ENCODE data around the gene EOLA2.
"Not testable (repeated sequence)": the region's sequence is repeated elsewhere in the genome, so short reads cannot be mapped to it uniquely, and the experiment has no call there.

The EOLA2 gene

DNA sequence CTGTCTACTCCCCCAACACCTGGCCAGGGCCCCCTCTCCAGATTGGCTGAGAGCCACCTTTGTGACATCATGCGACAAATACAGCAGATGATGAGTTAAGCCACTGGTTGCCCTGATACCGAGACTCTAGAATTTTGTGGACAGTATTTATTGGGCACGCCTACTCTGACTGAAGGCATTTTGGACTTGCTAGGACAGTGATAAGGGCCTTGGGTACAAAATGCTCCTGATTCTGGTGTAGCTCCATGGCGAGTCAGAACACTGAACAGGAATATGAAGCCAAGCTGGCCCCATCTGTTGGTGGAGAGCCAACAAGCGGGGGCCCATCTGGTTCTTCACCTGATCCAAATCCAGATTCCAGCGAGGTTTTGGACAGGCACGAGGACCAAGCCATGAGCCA lies 8.9 kb downstream of the EOLA2 start, which contains the start of gene HSFX4:
HSFX4 (plus strand) TSS at position 174 of the 400 bp plus-strand sequence; CDS start at position 246, 72 bp downstream.
- not testable (repeated sequence) for H3K9ac ChIP-seq (ENCODE audit: low read length); H3K27me3 ChIP-seq (ENCODE audit: control insufficient read depth in 1 of 2, insufficient read depth in 1 of 2, low read length in 2 of 2); H4K8ac ChIP-seq (ENCODE audit: low read length); H3K14ac ChIP-seq (ENCODE audit: low read length in 2 of 2); H3K4ac ChIP-seq (ENCODE audit: low read depth in 1 of 2, low read length in 2 of 2); H2BK5ac ChIP-seq (ENCODE audit: low read depth, low read length, poor library complexity, severe bottlenecking); H2AK5ac ChIP-seq (ENCODE audit: low read length, severe bottlenecking); H2BK15ac ChIP-seq (ENCODE audit: low read depth, poor library complexity, severe bottlenecking); H3K79me1 ChIP-seq (replicated peaks; ENCODE audit: low read length, poor library complexity, severe bottlenecking); H2BK12ac ChIP-seq (ENCODE audit: low read length in 2 of 2); H3K4me2 ChIP-seq (ENCODE audit: low read length, poor library complexity, severe bottlenecking); H3K27ac ChIP-seq (ENCODE audit: low read length, poor library complexity, severe bottlenecking); H2AFZ ChIP-seq (ENCODE audit: low read depth, low read length); DNase-seq; H3K36me3 ChIP-seq (ENCODE audit: control insufficient read depth in 1 of 2, insufficient read depth in 2 of 2, low read depth in 1 of 2, low read length in 2 of 2); H3K18ac ChIP-seq (ENCODE audit: low read depth in 1 of 2, low read length in 2 of 2); H4K91ac ChIP-seq (ENCODE audit: low read length); H3K9me3 ChIP-seq (ENCODE audit: control insufficient read depth, low read length); H3K4me1 ChIP-seq (ENCODE audit: control insufficient read depth, insufficient read depth, low read depth, low read length); H3K4me3 ChIP-seq (ENCODE audit: insufficient read depth in 1 of 2, low read depth in 1 of 2, low read length in 2 of 2); H3K23ac ChIP-seq (ENCODE audit: low read length in 2 of 2); H2BK120ac ChIP-seq (ENCODE audit: low read depth, low read length)
- no CpG with 5 or more reads among the region's 7 CpGs for WGBS

GRCh38 chrX:149928635-149929034 lies 9.7 kb downstream of the EOLA2 start:
- not testable (repeated sequence) for H3K4me1 ChIP-seq (ENCODE audit: control insufficient read depth, insufficient read depth, low read depth, low read length); H3K27ac ChIP-seq (ENCODE audit: low read length, poor library complexity, severe bottlenecking); H4K91ac ChIP-seq (ENCODE audit: low read length); H2BK15ac ChIP-seq (ENCODE audit: low read depth, poor library complexity, severe bottlenecking); H2BK5ac ChIP-seq (ENCODE audit: low read depth, low read length, poor library complexity, severe bottlenecking); H3K14ac ChIP-seq (ENCODE audit: low read length in 2 of 2); H2AK5ac ChIP-seq (ENCODE audit: low read length, severe bottlenecking); H3K9me3 ChIP-seq (ENCODE audit: control insufficient read depth, low read length); H4K8ac ChIP-seq (ENCODE audit: low read length); H3K18ac ChIP-seq (ENCODE audit: low read depth in 1 of 2, low read length in 2 of 2); H3K79me1 ChIP-seq (replicated peaks; ENCODE audit: low read length, poor library complexity, severe bottlenecking); H2BK120ac ChIP-seq (ENCODE audit: low read depth, low read length); H3K4ac ChIP-seq (ENCODE audit: low read depth in 1 of 2, low read length in 2 of 2); H3K4me3 ChIP-seq (ENCODE audit: insufficient read depth in 1 of 2, low read depth in 1 of 2, low read length in 2 of 2); H3K27me3 ChIP-seq (ENCODE audit: control insufficient read depth in 1 of 2, insufficient read depth in 1 of 2, low read length in 2 of 2); H3K4me2 ChIP-seq (ENCODE audit: low read length, poor library complexity, severe bottlenecking); H3K9ac ChIP-seq (ENCODE audit: low read length); DNase-seq; H3K23ac ChIP-seq (ENCODE audit: low read length in 2 of 2); H2AFZ ChIP-seq (ENCODE audit: low read depth, low read length); H2BK12ac ChIP-seq (ENCODE audit: low read length in 2 of 2); H3K36me3 ChIP-seq (ENCODE audit: control insufficient read depth in 1 of 2, insufficient read depth in 2 of 2, low read depth in 1 of 2, low read length in 2 of 2)
- WGBS, result no CpG with 5 or more reads among the region's 1 CpG

GRCh38 chrX:149927964-149928258 lies 10.4 kb downstream of the EOLA2 start:
- H3K4me1 ChIP-seq (ENCODE audit: control insufficient read depth, insufficient read depth, low read depth, low read length); H3K27ac ChIP-seq (ENCODE audit: low read length, poor library complexity, severe bottlenecking); H2BK12ac ChIP-seq (ENCODE audit: low read length in 2 of 2); H4K91ac ChIP-seq (ENCODE audit: low read length); H3K36me3 ChIP-seq (ENCODE audit: control insufficient read depth in 1 of 2, insufficient read depth in 2 of 2, low read depth in 1 of 2, low read length in 2 of 2); H3K9ac ChIP-seq (ENCODE audit: low read length); H3K18ac ChIP-seq (ENCODE audit: low read depth in 1 of 2, low read length in 2 of 2); DNase-seq; H4K8ac ChIP-seq (ENCODE audit: low read length); H3K4me2 ChIP-seq (ENCODE audit: low read length, poor library complexity, severe bottlenecking); H3K4ac ChIP-seq (ENCODE audit: low read depth in 1 of 2, low read length in 2 of 2); H2BK15ac ChIP-seq (ENCODE audit: low read depth, poor library complexity, severe bottlenecking); H3K27me3 ChIP-seq (ENCODE audit: control insufficient read depth in 1 of 2, insufficient read depth in 1 of 2, low read length in 2 of 2); H3K79me1 ChIP-seq (replicated peaks; ENCODE audit: low read length, poor library complexity, severe bottlenecking); H3K14ac ChIP-seq (ENCODE audit: low read length in 2 of 2); H3K9me3 ChIP-seq (ENCODE audit: control insufficient read depth, low read length); H3K23ac ChIP-seq (ENCODE audit: low read length in 2 of 2); H2AK5ac ChIP-seq (ENCODE audit: low read length, severe bottlenecking); H2BK5ac ChIP-seq (ENCODE audit: low read depth, low read length, poor library complexity, severe bottlenecking); H3K4me3 ChIP-seq (ENCODE audit: insufficient read depth in 1 of 2, low read depth in 1 of 2, low read length in 2 of 2); H2AFZ ChIP-seq (ENCODE audit: low read depth, low read length); H2BK120ac ChIP-seq (ENCODE audit: low read depth, low read length): not testable (repeated sequence)
- no CpG with 5 or more reads among the region's 1 CpG for WGBS

- not testable (repeated sequence) for H3K4me2 ChIP-seq (ENCODE audit: low read length, poor library complexity, severe bottlenecking); H2BK120ac ChIP-seq (ENCODE audit: low read depth, low read length); H3K4me3 ChIP-seq (ENCODE audit: insufficient read depth in 1 of 2, low read depth in 1 of 2, low read length in 2 of 2); H4K8ac ChIP-seq (ENCODE audit: low read length); H3K18ac ChIP-seq (ENCODE audit: low read depth in 1 of 2, low read length in 2 of 2); H2BK15ac ChIP-seq (ENCODE audit: low read depth, poor library complexity, severe bottlenecking); H3K27me3 ChIP-seq (ENCODE audit: control insufficient read depth in 1 of 2, insufficient read depth in 1 of 2, low read length in 2 of 2); H3K4ac ChIP-seq (ENCODE audit: low read depth in 1 of 2, low read length in 2 of 2); H3K79me1 ChIP-seq (replicated peaks; ENCODE audit: low read length, poor library complexity, severe bottlenecking); H3K14ac ChIP-seq (ENCODE audit: low read length in 2 of 2); H3K4me1 ChIP-seq (ENCODE audit: control insufficient read depth, insufficient read depth, low read depth, low read length); DNase-seq; H3K9ac ChIP-seq (ENCODE audit: low read length); H4K91ac ChIP-seq (ENCODE audit: low read length); H3K36me3 ChIP-seq (ENCODE audit: control insufficient read depth in 1 of 2, insufficient read depth in 2 of 2, low read depth in 1 of 2, low read length in 2 of 2); H3K9me3 ChIP-seq (ENCODE audit: control insufficient read depth, low read length); H2BK5ac ChIP-seq (ENCODE audit: low read depth, low read length, poor library complexity, severe bottlenecking); H3K27ac ChIP-seq (ENCODE audit: low read length, poor library complexity, severe bottlenecking); H3K23ac ChIP-seq (ENCODE audit: low read length in 2 of 2); H2AFZ ChIP-seq (ENCODE audit: low read depth, low read length); H2BK12ac ChIP-seq (ENCODE audit: low read length in 2 of 2); H2AK5ac ChIP-seq (ENCODE audit: low read length, severe bottlenecking)
- no CpG with 5 or more reads among the region's 8 CpGs for WGBS
Observed at GRCh38 chrX:149927245-149927963, 10.9 kb downstream of the EOLA2 start.
